HFFc6 (cell line): ENCODE data around the gene FREM2. TPM values are rescaled to one million over a fixed set of nuclear protein-coding genes. Genes with fewer than 3 reads are reported as not detected.
A peak's percentile ranks its signal among the peaks of the same experiment; 100 is the strongest.

Experiments used
- DNase-seq: peaks from one replicate; pipeline ENCODE4 v3.0.0-alpha.2; 2018
- H3K27ac Mint-ChIP-seq: 2 replicates; pipeline ENCODE4 v1.8.0; 2020; ENCODE audit warnings: mild to moderate bottlenecking, mixed read lengths
- H3K27me3 Mint-ChIP-seq: 2 replicates; pipeline ENCODE4 v1.8.0; 2021; ENCODE audit warnings: mild to moderate bottlenecking, moderate library complexity, mixed read lengths; ENCODE audit not compliant: insufficient read depth
- H3K36me3 Mint-ChIP-seq: 2 replicates; pipeline ENCODE4 v1.8.0; 2021; ENCODE audit warnings: low read depth, mixed read lengths
- H3K4me1 Mint-ChIP-seq: 2 replicates; pipeline ENCODE4 v1.8.0; 2020; ENCODE audit warnings: low read depth, mixed read lengths
- H3K4me3 Mint-ChIP-seq: 2 replicates; pipeline ENCODE4 v1.8.0; 2020; ENCODE audit warnings: mild to moderate bottlenecking, moderate library complexity, mixed read lengths
- H3K9me3 Mint-ChIP-seq: 2 replicates; pipeline ENCODE4 v1.8.0; 2020; ENCODE audit warnings: mild to moderate bottlenecking, mixed read lengths
- CTCF ChIP-seq: fragments of 200-600 bp; sonication (generic); IDR thresholded peaks from 2 replicates; pipeline ENCODE4 v1.5.0; 2021; ENCODE audit warnings: antibody characterized with exemption, mild to moderate bottlenecking
- total RNA-seq, 6 experiments: library from RNA; stranded (reverse); fragmentation: NEBNext Ultra II Directional; extraction: Animal tissue kit (Norgen Biotek cat#: 25700); gene quantifications; 2 replicates in 1 of 6; 3 replicates in 5 of 6; pipeline ENCODE4 v1.2.3, GENCODE V29; 2021

Gene FREM2
- total RNA-seq, 6 experiments from 2014 or later, result not detected

- TF ChIP-seq CTCF, result no peak
- Mint-ChIP-seq H3K36me3 (no peaks in the 10 kb centered on the region), H3K27ac (no peak overlapping the region), H3K27me3 (peaks cover 1% of the 10 kb centered on the region; the same call in 1 of the 2 replicates), H3K4me3 (no peak overlapping the region), H3K4me1 (no peaks in the 10 kb centered on the region), H3K9me3 (peaks cover 5% of the 10 kb centered on the region; the same call in 1 of the 2 replicates)
- DNase-seq, result no peak
Measured at GRCh38 chr13:38674208-38674607, 12.7 kb upstream of the FREM2 start.

GRCh38 chr13:38680912-38681311 is 6.0 kb upstream of the FREM2 start:
- Mint-ChIP-seq H3K4me3 (no peak overlapping the region), H3K9me3 (peaks cover 5% of the 10 kb centered on the region; the same call in 1 of the 2 replicates), H3K27ac (no peak overlapping the region), H3K36me3 (no peaks in the 10 kb centered on the region), H3K4me1 (peaks cover 2% of the 10 kb centered on the region; the same call in 1 of the 2 replicates), H3K27me3 (no peaks in the 10 kb centered on the region)
- no peak for TF ChIP-seq CTCF
- no peak for DNase-seq

- no peaks in the 10 kb centered on the region for H3K9me3 Mint-ChIP-seq
- TF ChIP-seq CTCF, result no peak
- no peak overlapping the region for H3K4me3 Mint-ChIP-seq
- H3K36me3 Mint-ChIP-seq, result no peaks in the 10 kb centered on the region
- H3K4me1 Mint-ChIP-seq, result peaks cover 9% of the 10 kb centered on the region; the same call in 1 of the 2 replicates
- H3K27ac Mint-ChIP-seq, result no peak overlapping the region
- peaks cover 2% of the 10 kb centered on the region; the same call in 1 of the 2 replicates for H3K27me3 Mint-ChIP-seq
- no peak for DNase-seq
Measured at GRCh38 chr13:38684714-38685113, 2.2 kb upstream of the FREM2 start.

GRCh38 chr13:38685431-38685830 is 1.4 kb upstream of the FREM2 start:
- Mint-ChIP-seq H3K4me1 (peaks cover 9% of the 10 kb centered on the region; the same call in 1 of the 2 replicates), H3K36me3 (no peaks in the 10 kb centered on the region), H3K27ac (no peak overlapping the region), H3K9me3 (no peaks in the 10 kb centered on the region), H3K27me3 (peaks cover 2% of the 10 kb centered on the region; the same call in 1 of the 2 replicates), H3K4me3 (no peak overlapping the region)
- no peak for DNase-seq
- TF ChIP-seq CTCF, result no peak

GRCh38 chr13:38685974-38686576 is 802 bp upstream of the FREM2 start:
- H3K9me3 Mint-ChIP-seq, result peaks cover 6% of the 10 kb centered on the region; the same call in 1 of the 2 replicates
- H3K27ac Mint-ChIP-seq, result no peak overlapping the region
- peak; percentile 33; the same call in 1 of the 2 replicates for TF ChIP-seq CTCF
- peak overlapping the region; percentile 18; the same call in 1 of the 2 replicates for H3K4me3 Mint-ChIP-seq
- peaks cover 9% of the 10 kb centered on the region; the same call in 1 of the 2 replicates for H3K4me1 Mint-ChIP-seq
- no peaks in the 10 kb centered on the region for H3K36me3 Mint-ChIP-seq
- peak; percentile 6 for DNase-seq
- H3K27me3 Mint-ChIP-seq, result peaks cover 2% of the 10 kb centered on the region; the same call in 1 of the 2 replicates
